ENCODE measurements around the gene MYT1.

DNA sequence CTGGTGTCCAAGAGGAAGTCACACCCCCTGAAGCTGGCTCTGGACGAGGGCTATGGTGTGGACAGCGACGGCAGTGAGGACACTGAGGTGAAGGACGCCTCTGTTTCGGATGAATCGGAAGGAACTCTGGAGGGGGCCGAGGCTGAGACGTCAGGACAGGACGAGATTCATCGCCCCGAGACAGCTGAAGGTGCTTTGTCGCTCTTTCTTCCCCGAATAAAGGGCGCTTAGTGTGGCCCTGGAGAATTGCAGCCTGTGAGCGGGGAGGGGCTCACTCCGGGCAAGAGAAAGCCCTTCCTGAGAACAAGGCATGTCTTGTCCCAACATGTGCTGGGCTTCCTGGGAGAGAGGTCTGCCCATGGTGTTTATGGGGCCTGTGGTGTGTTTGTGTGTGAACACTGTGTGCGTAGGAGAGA lies 41.4 kb downstream of the MYT1 start:
- TF ChIP-seq POLR2A (IDR thresholded peaks at IDR 0.05) (no peak), EP300 (IDR thresholded peaks at IDR 0.05; ENCODE audit: low read depth) (no peak)
